NCI-H345 treated with DMSO at 0.1 percent for 48 hours (cell line): ENCODE measurements around the gene C2CD2.

Source experiments
- DNase-seq: peaks from one replicate; lab custom pipeline; 2025; ENCODE audit not compliant: unreplicated experiment; lab: John Stamatoyannopoulos, UW

The C2CD2 gene

DNA sequence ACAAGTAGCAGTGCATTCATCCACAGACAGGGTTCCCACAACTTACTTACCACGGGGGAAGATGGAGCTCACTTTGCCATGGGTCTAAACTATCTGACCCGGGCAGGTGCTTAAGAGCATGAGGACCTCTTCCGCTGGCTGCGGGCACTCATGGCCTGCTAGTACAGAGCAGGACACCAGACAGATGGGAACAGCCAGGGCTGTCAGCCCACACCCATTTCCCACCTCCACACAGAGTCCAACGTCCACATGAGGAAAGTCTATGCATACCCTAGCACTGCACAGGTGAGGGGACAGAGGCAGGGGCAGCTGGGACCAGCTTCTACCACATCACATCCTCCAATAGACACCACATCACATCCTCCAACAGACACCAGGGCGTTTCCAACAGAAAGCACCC is 38.9 kb downstream of the C2CD2 start:
- DNase-seq: no peak

DNA sequence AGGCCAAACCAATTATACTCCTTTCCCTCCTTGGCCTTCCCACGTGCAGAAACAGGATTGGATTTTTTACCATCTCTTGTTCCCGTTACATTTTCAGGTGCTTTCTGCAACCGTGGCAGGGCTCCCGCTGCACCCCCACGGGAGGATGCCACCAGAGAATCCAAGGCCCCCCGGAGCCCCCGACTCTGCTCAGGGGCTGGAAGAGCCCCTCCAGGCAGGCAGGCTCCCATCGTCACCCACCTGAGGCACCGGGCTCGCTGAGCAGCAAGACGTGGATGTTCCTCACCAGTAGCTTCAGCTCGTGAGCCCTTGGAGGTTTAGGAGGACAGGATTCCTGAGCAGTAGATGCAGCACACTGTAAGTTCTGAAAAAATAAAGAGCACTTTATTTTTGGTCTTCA is 39.5 kb downstream of the C2CD2 start:
- DNase-seq: no peak

DNA sequence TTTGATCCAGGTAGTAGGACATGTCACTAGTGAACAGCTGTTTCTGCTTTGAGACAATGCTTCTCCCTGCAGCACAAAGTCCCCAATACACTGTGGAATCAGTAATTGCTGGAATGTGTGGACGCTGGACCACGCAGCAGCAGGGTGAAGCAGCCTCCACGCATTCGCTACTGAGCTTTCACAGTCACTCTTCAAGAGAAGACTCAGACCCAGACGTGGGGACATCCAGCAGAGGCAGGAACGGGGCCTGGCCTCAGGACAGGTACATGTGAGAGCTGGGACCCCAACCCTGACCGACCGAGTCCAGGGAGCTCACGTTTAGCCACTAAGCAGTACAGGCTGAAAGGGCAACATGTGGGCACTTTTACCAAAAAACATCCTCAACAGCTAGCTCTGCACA is 40.6 kb downstream of the C2CD2 start:
- no peak for DNase-seq

DNA sequence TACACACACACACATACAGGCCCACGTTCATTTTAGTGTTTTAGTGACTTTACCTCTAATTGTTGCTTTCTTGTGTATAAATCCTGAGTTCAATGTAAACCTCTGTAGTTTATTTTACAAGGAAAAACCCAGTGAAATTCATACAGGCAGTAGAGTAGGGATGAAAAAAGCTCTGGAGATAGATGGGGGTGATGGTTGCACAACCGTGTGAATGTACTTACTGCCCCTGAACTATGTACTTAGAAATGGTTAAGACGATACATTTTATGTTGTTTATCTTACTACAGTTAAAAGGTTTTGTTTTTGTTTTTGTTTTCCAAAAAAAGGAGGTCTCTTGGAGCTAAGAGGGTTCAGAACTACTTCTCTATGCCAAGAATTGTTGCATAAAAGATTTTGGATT is 45.0 kb downstream of the C2CD2 start:
- no peak for DNase-seq

GRCh38 chr21:41907496-41908258 is 46.1 kb downstream of the C2CD2 start:
- no peak for DNase-seq

DNA sequence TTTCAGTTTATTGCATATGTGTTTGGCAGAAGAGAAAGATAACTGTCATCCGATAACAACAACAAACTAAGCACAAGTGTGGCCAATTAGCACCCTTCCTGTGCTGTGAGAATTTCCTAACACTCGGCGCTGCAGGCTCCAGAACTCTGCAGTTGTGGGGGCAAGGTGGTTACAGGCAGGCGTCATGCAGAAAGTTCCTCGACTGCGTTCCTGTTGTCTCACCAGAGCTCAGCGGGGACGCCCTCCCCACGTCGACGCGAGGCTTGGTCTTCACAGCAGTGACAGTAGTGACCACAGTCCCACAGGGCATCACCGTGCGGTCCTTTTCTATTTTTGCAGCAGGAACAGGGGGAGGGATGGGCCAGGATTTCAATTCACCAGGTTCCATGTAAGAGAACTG is 47.0 kb downstream of the C2CD2 start:
- DNase-seq: no peak

GRCh38 chr21:41903559-41904351 is 50.1 kb downstream of the C2CD2 start:
- DNase-seq: no peak

DNA sequence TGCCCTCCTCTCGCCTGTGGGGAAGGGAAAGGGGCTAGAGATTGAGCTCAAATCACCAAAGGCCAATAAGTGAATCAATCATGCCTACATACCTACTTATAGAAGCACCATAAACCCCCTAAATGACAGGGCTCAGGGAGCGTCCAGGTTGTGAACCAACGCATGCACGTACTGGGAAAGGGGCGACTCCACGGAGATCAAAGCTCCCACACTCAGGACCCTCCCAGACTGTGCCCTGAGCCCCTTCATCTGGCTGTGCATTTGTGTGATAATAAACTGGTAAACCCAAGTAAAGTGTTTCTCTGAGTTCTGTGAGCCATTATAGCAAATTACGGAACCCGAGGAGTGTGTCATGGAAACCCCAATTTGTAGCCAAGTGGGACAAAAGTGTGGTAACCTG is 50.9 kb downstream of the C2CD2 start:
- no peak for DNase-seq

DNA sequence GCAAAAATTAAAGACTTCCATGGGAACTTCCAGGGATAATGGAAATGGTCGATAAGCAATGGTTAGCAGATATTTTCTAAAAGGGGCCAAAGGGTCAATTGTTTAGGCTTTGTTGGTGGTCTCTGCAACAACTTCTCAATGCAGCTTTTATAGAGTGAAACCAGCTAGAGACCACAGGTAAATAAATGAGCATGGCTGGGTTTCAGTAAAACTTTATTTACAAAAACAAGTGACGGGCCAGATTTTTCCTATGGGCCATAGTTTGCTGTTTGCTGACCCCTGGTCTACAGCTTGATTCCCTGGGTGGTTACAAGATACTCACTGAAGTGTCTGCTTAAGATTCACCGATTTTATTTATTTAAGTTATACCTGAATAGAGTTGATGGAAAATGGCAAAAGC is 52.0 kb downstream of the C2CD2 start:
- no peak for DNase-seq

GRCh38 chr21:41901099-41901498 is 52.7 kb downstream of the C2CD2 start:
- no peak for DNase-seq

GRCh38 chr21:41900401-41900800 is 53.4 kb downstream of the C2CD2 start:
- no peak for DNase-seq

GRCh38 chr21:41899426-41900202 is 54.2 kb downstream of the C2CD2 start:
- DNase-seq: no peak

DNA sequence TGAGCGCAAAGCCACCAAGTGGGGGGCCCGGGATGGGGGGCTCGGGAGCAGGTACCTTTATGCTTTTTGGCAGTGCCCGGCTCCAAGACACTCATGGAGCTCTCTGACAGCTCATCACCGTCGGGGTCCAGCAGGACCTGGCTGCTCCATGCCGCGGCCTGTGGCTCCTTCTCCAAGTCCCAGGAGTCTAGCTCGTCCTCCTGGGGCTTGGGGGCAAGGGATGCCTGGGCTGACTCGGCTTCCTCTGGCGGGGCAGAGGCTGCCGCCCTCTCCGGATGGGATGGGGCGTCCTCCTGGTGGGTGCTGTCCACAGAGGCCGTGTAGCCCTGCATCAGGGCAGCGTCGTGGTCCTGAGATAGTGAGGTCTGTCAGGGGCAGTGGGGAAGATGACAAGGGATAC is 54.8 kb downstream of the C2CD2 start:
- no peak for DNase-seq

DNA sequence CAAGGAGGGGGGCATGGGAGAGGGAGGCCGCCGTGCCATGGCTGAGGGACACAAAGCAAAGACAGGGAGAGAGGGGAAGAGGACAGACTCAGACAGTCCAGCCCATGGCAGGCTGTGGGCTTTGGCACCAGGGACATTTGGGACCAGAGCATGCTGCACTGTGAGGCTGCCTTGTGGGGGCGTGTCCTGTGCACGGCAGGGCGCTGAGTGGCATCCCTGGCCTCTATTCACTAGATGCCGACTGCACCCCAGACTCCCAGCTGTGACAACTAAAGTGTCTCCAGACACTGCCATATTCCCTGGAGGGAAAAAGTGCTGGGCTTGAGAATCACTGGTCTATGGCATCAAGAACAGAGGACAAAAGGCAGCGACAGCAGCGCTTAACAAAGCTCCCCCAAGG is 56.1 kb downstream of the C2CD2 start:
- DNase-seq: peak; percentile 41

GRCh38 chr21:41897047-41897669 is 56.7 kb downstream of the C2CD2 start:
- DNase-seq: no peak

DNA sequence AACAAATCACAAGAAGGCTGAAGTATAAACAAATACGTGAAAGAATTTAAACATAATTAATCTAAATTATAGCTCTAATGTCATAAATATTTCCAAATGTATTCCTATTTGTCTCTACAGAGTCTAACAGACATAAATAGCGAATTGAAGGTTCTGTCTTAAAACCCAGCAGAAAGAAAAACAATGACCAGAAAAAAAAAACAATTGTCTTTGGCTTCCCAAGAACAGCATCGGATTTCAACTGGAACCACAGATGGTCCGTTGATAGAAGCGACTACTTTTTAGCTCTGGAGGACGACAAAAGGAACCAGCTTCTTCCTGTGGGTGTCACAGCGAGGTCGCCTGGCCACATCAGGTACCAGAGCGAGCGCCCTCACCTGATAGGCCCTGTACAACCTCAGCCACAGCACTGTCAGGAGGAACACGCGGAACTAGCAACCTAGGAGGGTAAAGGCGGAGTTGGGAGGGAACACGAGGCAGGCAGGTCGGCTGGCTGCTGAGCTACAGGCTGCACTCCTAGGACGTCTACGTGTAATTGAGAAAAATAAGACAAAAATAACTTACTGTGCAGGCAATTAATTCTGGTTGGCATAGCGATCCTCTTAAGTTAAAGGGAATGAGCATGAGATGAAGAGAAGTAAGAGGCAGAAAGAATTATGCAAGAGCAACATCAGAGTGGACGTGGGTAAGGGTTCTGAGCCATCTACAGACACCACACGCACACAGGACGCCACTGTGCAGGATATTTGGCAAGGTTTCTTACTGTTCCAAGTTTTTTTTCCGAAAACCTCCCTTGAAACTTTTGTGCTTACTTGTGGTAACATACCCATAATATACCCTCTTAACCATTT is 58.0 kb downstream of the C2CD2 start:
- no peak for DNase-seq

DNA sequence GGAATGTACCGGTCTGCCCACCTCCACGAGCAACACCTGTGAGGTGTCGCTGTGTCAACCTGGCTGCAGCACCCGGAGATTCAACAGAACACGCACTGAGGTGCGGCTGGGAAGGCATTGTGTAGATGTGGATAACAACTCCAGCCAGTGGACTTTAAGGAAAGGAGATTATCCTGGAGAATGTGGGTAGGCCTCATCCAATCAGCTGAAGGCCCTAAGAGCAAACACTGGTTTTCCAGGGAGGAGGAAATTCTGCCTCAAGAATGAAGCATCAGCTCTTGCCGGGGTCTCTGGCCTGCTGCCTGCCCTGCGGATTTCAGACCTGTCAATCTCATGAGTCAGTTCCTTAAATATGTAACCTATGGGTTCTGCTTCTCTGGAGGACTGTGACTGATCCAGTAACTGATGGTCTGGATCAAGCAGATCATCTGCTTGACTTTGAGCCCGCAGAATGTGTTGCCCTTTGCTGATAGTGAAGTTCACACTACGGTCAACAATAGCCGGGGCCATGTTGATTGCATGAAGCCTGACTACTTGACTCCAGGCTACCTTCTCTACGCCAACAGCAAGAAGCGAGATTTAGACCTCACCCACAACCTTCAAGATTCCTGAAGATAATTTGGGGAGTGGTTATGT is 58.8 kb downstream of the C2CD2 start:
- DNase-seq: no peak

DNA sequence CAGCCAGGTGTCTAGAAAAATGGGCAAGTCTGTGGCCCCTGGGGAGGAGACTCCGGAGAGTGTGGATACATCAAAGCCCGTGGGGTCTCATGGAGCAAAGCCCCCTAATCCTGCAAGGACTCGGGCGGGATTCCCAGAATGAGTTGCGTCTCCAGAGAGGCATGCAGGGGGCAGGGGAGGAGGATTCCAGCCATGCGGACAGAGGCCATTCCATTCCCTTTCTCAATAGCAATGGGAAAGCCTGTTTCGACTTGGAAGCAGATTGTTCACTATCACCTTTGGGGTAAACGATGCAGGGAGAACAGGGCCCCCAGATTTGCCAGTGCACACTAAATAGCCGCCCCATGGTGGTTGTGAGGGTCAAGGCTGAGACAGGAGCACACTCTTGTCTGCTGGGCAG is 59.3 kb downstream of the C2CD2 start:
- DNase-seq: no peak

DNA sequence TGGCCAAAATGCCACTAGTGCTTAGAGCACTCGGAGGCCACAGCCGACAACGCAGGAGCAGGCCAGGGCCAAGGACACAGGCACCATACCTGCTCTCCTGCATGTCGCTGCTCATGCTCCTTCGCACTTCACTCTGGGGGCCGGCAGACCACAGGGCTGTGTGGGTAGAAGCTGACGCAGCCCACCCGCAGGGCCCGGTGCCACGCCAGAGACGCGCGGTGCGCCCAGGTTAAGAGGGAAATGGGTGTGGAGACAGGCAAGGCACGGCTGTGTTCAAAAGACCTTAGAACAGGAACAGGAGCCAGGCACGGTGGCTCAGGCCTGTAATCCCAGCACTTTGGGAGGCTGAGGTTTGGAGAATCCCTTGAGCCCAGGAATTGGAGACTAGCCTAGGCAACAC is 61.1 kb downstream of the C2CD2 start:
- no peak for DNase-seq

DNA sequence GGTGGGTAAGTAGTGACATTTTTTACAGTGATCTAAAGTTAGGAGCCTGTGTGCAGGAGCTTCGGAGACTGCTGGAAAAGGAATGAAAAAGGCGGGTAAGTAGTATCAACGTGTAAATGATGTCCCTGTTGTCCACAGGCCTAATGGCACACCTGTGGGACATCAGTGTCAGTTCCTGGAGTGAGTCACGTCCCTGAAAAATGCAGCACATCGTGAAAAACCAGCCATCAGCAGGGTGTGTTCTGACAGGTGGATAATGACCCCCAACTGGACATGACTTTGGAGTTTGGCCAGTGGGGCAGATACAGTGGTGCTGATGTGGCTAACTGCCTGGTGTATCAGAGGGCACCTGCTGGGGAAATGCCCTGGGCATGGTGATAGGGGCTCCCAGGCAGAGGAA is 62.7 kb downstream of the C2CD2 start:
- DNase-seq: no peak
